Panc1 (cell line): ENCODE measurements around the gene PAGR1.

Experiments used
- TF ChIP-seq, protein P1 (sequence below): fragments of 450-650 bp; IDR thresholded peaks from 2 replicates; pipeline ENCODE4 v1.5.1; 2017; ENCODE audit warnings: mild to moderate bottlenecking
- TF ChIP-seq, protein P2 (sequence below), 2 experiments: IDR thresholded peaks; 2 replicates each; pipeline ENCODE4 v1.6.1; 2011 to 2012; ENCODE audit warnings: low read depth in 2 of 2, control low read depth in 1 of 2, low read length in 1 of 2, mild to moderate bottlenecking in 1 of 2, moderate library complexity in 1 of 2; ENCODE audit not compliant: insufficient read depth in 1 of 2

DNA sequence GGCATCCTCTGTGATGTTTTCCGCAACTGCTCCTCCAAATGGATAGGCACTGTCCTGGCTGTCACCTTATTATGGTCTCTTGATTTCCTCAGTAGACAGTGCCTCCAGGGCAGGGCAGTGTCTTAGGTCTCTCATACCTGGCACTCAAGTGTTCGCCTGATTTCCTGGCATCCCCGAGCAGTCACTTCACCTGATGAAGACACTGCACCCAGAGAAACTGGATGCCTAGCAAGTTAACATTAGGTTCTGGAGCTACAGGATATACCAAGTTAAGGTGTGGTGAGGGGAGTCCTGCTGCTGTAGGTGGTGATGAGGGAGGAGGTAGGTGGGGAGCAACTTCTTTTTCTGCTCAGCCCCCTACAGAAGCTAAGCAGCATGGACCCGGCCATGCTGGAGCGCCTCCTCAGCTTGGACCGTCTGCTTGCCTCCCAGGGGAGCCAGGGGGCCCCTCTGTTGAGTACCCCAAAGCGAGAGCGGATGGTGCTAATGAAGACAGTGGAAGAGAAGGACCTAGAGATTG, 13.5 kb upstream of the PAGR1 start:
- TF ChIP-seq, protein P1, sequence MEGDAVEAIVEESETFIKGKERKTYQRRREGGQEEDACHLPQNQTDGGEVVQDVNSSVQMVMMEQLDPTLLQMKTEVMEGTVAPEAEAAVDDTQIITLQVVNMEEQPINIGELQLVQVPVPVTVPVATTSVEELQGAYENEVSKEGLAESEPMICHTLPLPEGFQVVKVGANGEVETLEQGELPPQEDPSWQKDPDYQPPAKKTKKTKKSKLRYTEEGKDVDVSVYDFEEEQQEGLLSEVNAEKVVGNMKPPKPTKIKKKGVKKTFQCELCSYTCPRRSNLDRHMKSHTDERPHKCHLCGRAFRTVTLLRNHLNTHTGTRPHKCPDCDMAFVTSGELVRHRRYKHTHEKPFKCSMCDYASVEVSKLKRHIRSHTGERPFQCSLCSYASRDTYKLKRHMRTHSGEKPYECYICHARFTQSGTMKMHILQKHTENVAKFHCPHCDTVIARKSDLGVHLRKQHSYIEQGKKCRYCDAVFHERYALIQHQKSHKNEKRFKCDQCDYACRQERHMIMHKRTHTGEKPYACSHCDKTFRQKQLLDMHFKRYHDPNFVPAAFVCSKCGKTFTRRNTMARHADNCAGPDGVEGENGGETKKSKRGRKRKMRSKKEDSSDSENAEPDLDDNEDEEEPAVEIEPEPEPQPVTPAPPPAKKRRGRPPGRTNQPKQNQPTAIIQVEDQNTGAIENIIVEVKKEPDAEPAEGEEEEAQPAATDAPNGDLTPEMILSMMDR: no peak
- TF ChIP-seq, protein P2, sequence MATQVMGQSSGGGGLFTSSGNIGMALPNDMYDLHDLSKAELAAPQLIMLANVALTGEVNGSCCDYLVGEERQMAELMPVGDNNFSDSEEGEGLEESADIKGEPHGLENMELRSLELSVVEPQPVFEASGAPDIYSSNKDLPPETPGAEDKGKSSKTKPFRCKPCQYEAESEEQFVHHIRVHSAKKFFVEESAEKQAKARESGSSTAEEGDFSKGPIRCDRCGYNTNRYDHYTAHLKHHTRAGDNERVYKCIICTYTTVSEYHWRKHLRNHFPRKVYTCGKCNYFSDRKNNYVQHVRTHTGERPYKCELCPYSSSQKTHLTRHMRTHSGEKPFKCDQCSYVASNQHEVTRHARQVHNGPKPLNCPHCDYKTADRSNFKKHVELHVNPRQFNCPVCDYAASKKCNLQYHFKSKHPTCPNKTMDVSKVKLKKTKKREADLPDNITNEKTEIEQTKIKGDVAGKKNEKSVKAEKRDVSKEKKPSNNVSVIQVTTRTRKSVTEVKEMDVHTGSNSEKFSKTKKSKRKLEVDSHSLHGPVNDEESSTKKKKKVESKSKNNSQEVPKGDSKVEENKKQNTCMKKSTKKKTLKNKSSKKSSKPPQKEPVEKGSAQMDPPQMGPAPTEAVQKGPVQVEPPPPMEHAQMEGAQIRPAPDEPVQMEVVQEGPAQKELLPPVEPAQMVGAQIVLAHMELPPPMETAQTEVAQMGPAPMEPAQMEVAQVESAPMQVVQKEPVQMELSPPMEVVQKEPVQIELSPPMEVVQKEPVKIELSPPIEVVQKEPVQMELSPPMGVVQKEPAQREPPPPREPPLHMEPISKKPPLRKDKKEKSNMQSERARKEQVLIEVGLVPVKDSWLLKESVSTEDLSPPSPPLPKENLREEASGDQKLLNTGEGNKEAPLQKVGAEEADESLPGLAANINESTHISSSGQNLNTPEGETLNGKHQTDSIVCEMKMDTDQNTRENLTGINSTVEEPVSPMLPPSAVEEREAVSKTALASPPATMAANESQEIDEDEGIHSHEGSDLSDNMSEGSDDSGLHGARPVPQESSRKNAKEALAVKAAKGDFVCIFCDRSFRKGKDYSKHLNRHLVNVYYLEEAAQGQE (IDR thresholded peaks at IDR 0.05; ENCODE audit: insufficient read depth in 1 of 2, low read depth in 2 of 2, low read length in 1 of 2): no peak
